ENCODE measurements around the gene IQCH. TPM values are rescaled to one million over a fixed set of nuclear protein-coding genes. Genes with fewer than 3 reads are reported as not detected.

Gene IQCH
- total and polyA plus RNA-seq, 9 of the 15 experiments (the other 6 are each of a cell fraction or from before 2014, with no cell fraction given) = 1.8 to 3.9 (median 2.7) TPM

DNA sequence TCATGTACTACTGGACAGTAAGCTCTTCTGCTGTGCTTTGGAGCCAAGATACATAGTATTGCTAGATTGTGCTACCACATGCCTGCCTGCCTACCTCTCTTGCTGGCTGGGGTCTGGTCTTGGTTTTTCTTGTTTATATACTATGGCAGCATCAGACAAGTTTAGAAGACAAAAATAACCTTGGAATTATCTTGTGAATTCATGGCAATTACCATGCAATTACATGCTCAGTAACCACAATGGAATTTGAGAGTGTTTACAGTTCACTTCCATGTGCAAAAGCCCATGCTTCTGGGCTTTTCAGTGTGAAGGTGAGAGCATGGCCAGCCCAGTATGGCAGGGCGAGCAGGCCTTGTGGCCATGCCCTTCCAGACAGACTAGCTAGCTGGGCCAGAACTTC, 218.4 kb downstream of the IQCH start (continued):
- TF ChIP-seq ZNF224 (CRISPR knock-in tag; IDR thresholded peaks at IDR 0.05) (no peak), ZNF717 (CRISPR knock-in tag; IDR thresholded peaks at IDR 0.05) (no peak), MYBL2 (IDR thresholded peaks at IDR 0.05; ENCODE audit: low read depth) (no peak), MYBL2 (CRISPR knock-in tag; IDR thresholded peaks at IDR 0.05; ENCODE audit: borderline replicate concordance) (no peak), MEF2D (tag; conservative IDR thresholded peaks at IDR 0.05; ENCODE audit: low read depth) (no peak), WHSC1 (IDR thresholded peaks at IDR 0.05; ENCODE audit: low read length) (no peak), ZNF184 (CRISPR knock-in tag; IDR thresholded peaks at IDR 0.05) (no peak), CCAR2 (IDR thresholded peaks at IDR 0.05; ENCODE audit: low read depth, low read length) (no peak)
- TF ChIP-seq, protein P1, sequence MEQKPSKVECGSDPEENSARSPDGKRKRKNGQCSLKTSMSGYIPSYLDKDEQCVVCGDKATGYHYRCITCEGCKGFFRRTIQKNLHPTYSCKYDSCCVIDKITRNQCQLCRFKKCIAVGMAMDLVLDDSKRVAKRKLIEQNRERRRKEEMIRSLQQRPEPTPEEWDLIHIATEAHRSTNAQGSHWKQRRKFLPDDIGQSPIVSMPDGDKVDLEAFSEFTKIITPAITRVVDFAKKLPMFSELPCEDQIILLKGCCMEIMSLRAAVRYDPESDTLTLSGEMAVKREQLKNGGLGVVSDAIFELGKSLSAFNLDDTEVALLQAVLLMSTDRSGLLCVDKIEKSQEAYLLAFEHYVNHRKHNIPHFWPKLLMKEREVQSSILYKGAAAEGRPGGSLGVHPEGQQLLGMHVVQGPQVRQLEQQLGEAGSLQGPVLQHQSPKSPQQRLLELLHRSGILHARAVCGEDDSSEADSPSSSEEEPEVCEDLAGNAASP (IDR thresholded peaks at IDR 0.05) = no peak
- TF ChIP-seq, protein P2, sequence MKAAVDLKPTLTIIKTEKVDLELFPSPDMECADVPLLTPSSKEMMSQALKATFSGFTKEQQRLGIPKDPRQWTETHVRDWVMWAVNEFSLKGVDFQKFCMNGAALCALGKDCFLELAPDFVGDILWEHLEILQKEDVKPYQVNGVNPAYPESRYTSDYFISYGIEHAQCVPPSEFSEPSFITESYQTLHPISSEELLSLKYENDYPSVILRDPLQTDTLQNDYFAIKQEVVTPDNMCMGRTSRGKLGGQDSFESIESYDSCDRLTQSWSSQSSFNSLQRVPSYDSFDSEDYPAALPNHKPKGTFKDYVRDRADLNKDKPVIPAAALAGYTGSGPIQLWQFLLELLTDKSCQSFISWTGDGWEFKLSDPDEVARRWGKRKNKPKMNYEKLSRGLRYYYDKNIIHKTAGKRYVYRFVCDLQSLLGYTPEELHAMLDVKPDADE (conservative IDR thresholded peaks at IDR 0.05; ENCODE audit: control insufficient read depth, low read depth, low read length) = no peak

Measured in K562 (cell line).